ENCODE measurements around the gene GRID1. TPM values are rescaled to one million over a fixed set of nuclear protein-coding genes. Genes with fewer than 3 reads are reported as not detected.

Gene GRID1
- total RNA-seq, 1 experiment from 2014 or later = not detected

GRCh38 chr10:86321568-86321967 lies 45.0 kb downstream of the GRID1 start:
- BruUV-seq (replicated peaks) = no TSS peak
- Histone ChIP-seq H3K4me1 (replicated peaks; ENCODE audit: insufficient read depth) (no peaks in the 10 kb centered on the region), H2AFZ (no peak overlapping the region), H3F3A (ENCODE audit: insufficient read depth, low read depth) (no peaks in the 10 kb centered on the region), H3K4me3 (no peak overlapping the region), H3K9me3 (ENCODE audit: insufficient read depth, low read depth) (no peaks in the 10 kb centered on the region), H3K9me2 (ENCODE audit: insufficient read depth) (no peaks in the 10 kb centered on the region), H4K20me1 (ENCODE audit: insufficient read depth) (no peaks in the 10 kb centered on the region), H3K27me3 (ENCODE audit: insufficient read depth, low read depth) (peaks cover 42% of the 10 kb centered on the region), H3K79me2 (ENCODE audit: low read depth) (no peaks in the 10 kb centered on the region), H3K4me2 (no peak overlapping the region), H3K27ac (no peak overlapping the region), H3K36me3 (ENCODE audit: low read depth) (no peaks in the 10 kb centered on the region)
- TF ChIP-seq EZH2 (IDR thresholded peaks at IDR 0.05; ENCODE audit: low read depth) (no peak), CTCF (conservative IDR thresholded peaks at IDR 0.05) (no peak)
- intact Hi-C loops (cut with micrococcal nuclease; ENCODE audit: unreplicated experiment) = no loop called here
- no peak for DNase-seq
- POLR2A ChIA-PET (ENCODE audit: unreplicated experiment) = no interaction called here
- CTCF ChIA-PET = no interaction called here

- intact Hi-C loops (cut with micrococcal nuclease; ENCODE audit: unreplicated experiment) = no loop called here
- no peaks in the 10 kb centered on the region for H3K79me2 ChIP-seq (ENCODE audit: low read depth)
- H3K4me3 ChIP-seq = no peak overlapping the region
- no peaks in the 10 kb centered on the region for H4K20me1 ChIP-seq (ENCODE audit: insufficient read depth)
- H3K9me2 ChIP-seq (ENCODE audit: insufficient read depth) = no peaks in the 10 kb centered on the region
- no peaks in the 10 kb centered on the region for H3K9me3 ChIP-seq (ENCODE audit: insufficient read depth, low read depth)
- ChIA-PET POLR2A (ENCODE audit: unreplicated experiment) (no interaction called here), CTCF (no interaction called here)
- TF ChIP-seq EZH2 (IDR thresholded peaks at IDR 0.05; ENCODE audit: low read depth) (no peak), CTCF (conservative IDR thresholded peaks at IDR 0.05) (no peak)
- no peak overlapping the region for H2AFZ ChIP-seq
- no peaks in the 10 kb centered on the region for H3K4me1 ChIP-seq (replicated peaks; ENCODE audit: insufficient read depth)
- no peak for DNase-seq
- BruUV-seq (replicated peaks) = no TSS peak
- H3K4me2 ChIP-seq = no peak overlapping the region
- no peak overlapping the region for H3K27ac ChIP-seq
- H3K27me3 ChIP-seq (ENCODE audit: insufficient read depth, low read depth) = peaks cover 25% of the 10 kb centered on the region
- H3F3A ChIP-seq (ENCODE audit: insufficient read depth, low read depth) = no peaks in the 10 kb centered on the region
- H3K36me3 ChIP-seq (ENCODE audit: low read depth) = no peaks in the 10 kb centered on the region
Measured at GRCh38 chr10:86319676-86320075, 46.9 kb downstream of the GRID1 start.

- H3K27ac ChIP-seq = no peak overlapping the region
- H3K4me1 ChIP-seq (replicated peaks; ENCODE audit: insufficient read depth) = no peaks in the 10 kb centered on the region
Measured at GRCh38 chr10:86317949-86318725, 48.5 kb downstream of the GRID1 start.

More at GRCh38 chr10:86317949-86318725, 48.5 kb downstream of the GRID1 start:
- CTCF ChIA-PET = no interaction called here
- intact Hi-C loops (cut with micrococcal nuclease; ENCODE audit: unreplicated experiment) = no loop called here
- H3K27me3 ChIP-seq (ENCODE audit: insufficient read depth, low read depth) = peaks cover 17% of the 10 kb centered on the region
- H3K9me3 ChIP-seq (ENCODE audit: insufficient read depth, low read depth) = no peaks in the 10 kb centered on the region
- peak in 1 of 2 experiments; percentile 5 for DNase-seq
- no peaks in the 10 kb centered on the region for H3K79me2 ChIP-seq (ENCODE audit: low read depth)
- H3K9me2 ChIP-seq (ENCODE audit: insufficient read depth) = no peaks in the 10 kb centered on the region
- POLR2A ChIA-PET (ENCODE audit: unreplicated experiment) = no interaction called here
- no TSS peak for BruUV-seq (replicated peaks)
- no peaks in the 10 kb centered on the region for H3F3A ChIP-seq (ENCODE audit: insufficient read depth, low read depth)
- no peaks in the 10 kb centered on the region for H4K20me1 ChIP-seq (ENCODE audit: insufficient read depth)
- no peak overlapping the region for H3K4me3 ChIP-seq
- no peak overlapping the region for H3K4me2 ChIP-seq
- H2AFZ ChIP-seq = no peak overlapping the region
- H3K36me3 ChIP-seq (ENCODE audit: low read depth) = no peaks in the 10 kb centered on the region
- TF ChIP-seq EZH2 (IDR thresholded peaks at IDR 0.05; ENCODE audit: low read depth) (no peak), CTCF (conservative IDR thresholded peaks at IDR 0.05) (no peak)
